ENCODE measurements around the gene NADK. TPM values are rescaled to one million over a fixed set of nuclear protein-coding genes. Genes with fewer than 3 reads are reported as not detected.

The NADK gene
- polyA plus RNA-seq, 6 donors from 2014 or later, result 38.4 to 56.6 (median 44.5) TPM

- Mint-ChIP-seq H3K27ac (peak overlapping the region in 2 of 6 donors; percentile 24 to 28), H3K36me3 (peaks cover 0 to 9% of the 10 kb centered on the region in 2 donors), H3K4me3 (no peak overlapping the region), H3K9me3 (peaks cover 0 to 4% (median 0%) of the 10 kb centered on the region in 7 donors), H3K4me1 (peaks cover 8 to 38% (median 25%) of the 10 kb centered on the region in 3 donors), H3K27me3 (no peaks in the 10 kb centered on the region)
- no peak for ATAC-seq (ENCODE audit: low read depth in 2 of 2)
- DNase-seq, result no peak
These were observed 9.8 kb downstream of the NADK start for GRCh38 chr1:1768249-1768992.

- H3K36me3 Mint-ChIP-seq, result peaks cover 0 to 4% of the 10 kb centered on the region in 2 donors
- peaks cover 9 to 25% (median 24%) of the 10 kb centered on the region in 3 donors for H3K4me1 Mint-ChIP-seq
- DNase-seq (no peak), ATAC-seq (ENCODE audit: low read depth in 2 of 2) (no peak)
- H3K27ac Mint-ChIP-seq, result peak overlapping the region in 1 of 6 donors; percentile 78
- H3K9me3 Mint-ChIP-seq, result no peaks in the 10 kb centered on the region
- H3K4me3 Mint-ChIP-seq, result peak overlapping the region in 1 of 8 donors; percentile 2
- no peaks in the 10 kb centered on the region for H3K27me3 Mint-ChIP-seq
These were observed 13.3 kb downstream of the NADK start for GRCh38 chr1:1764876-1765470.

GRCh38 chr1:1763657-1764621 lies 14.3 kb downstream of the NADK start:
- no peaks in the 10 kb centered on the region for H3K27me3 Mint-ChIP-seq
- H3K4me3 Mint-ChIP-seq, result no peak overlapping the region
- H3K27ac Mint-ChIP-seq, result peak overlapping the region in 2 of 6 donors; percentile 49 to 71
- DNase-seq (no peak), ATAC-seq (ENCODE audit: low read depth in 2 of 2) (peak; percentile 69 to 76)
- peaks cover 13 to 25% (median 17%) of the 10 kb centered on the region in 3 donors for H3K4me1 Mint-ChIP-seq
- no peaks in the 10 kb centered on the region for H3K9me3 Mint-ChIP-seq
- peaks cover 0 to 4% of the 10 kb centered on the region in 2 donors for H3K36me3 Mint-ChIP-seq

GRCh38 chr1:1761504-1762376 lies 16.5 kb downstream of the NADK start:
- Mint-ChIP-seq H3K4me1 (peaks cover 4 to 21% (median 13%) of the 10 kb centered on the region in 3 donors), H3K9me3 (no peaks in the 10 kb centered on the region), H3K27me3 (no peaks in the 10 kb centered on the region), H3K27ac (peak overlapping the region in 3 of 6 donors; percentile 33 to 87 (median 75)), H3K36me3 (no peaks in the 10 kb centered on the region), H3K4me3 (no peak overlapping the region)
- DNase-seq (no peak), ATAC-seq (ENCODE audit: low read depth in 2 of 2) (no peak)

GRCh38 chr1:1760715-1761114 lies 17.6 kb downstream of the NADK start:
- DNase-seq (no peak), ATAC-seq (ENCODE audit: low read depth in 2 of 2) (no peak)
- Mint-ChIP-seq H3K36me3 (no peaks in the 10 kb centered on the region), H3K4me1 (peaks cover 4 to 21% (median 13%) of the 10 kb centered on the region in 3 donors), H3K4me3 (no peak overlapping the region), H3K27me3 (no peaks in the 10 kb centered on the region), H3K27ac (no peak overlapping the region), H3K9me3 (no peaks in the 10 kb centered on the region)

GRCh38 chr1:1760345-1760650 lies 18.0 kb downstream of the NADK start:
- Mint-ChIP-seq H3K4me3 (no peak overlapping the region), H3K27me3 (no peaks in the 10 kb centered on the region), H3K9me3 (no peaks in the 10 kb centered on the region), H3K27ac (no peak overlapping the region), H3K4me1 (peaks cover 4 to 21% (median 13%) of the 10 kb centered on the region in 3 donors), H3K36me3 (no peaks in the 10 kb centered on the region)
- ATAC-seq (ENCODE audit: low read depth in 2 of 2) (no peak), DNase-seq (no peak)

- Mint-ChIP-seq H3K36me3 (no peaks in the 10 kb centered on the region), H3K27me3 (no peaks in the 10 kb centered on the region), H3K9me3 (no peaks in the 10 kb centered on the region), H3K4me3 (no peak overlapping the region), H3K27ac (no peak overlapping the region), H3K4me1 (peaks cover 4 to 21% (median 13%) of the 10 kb centered on the region in 3 donors)
- ATAC-seq (ENCODE audit: low read depth in 2 of 2) (no peak), DNase-seq (no peak)
These were observed 18.6 kb downstream of the NADK start for GRCh38 chr1:1759456-1760344.

GRCh38 chr1:1758692-1759455 lies 19.4 kb downstream of the NADK start:
- H3K27ac Mint-ChIP-seq, result peak overlapping the region in 1 of 6 donors; percentile 67
- no peaks in the 10 kb centered on the region for H3K36me3 Mint-ChIP-seq
- H3K27me3 Mint-ChIP-seq, result no peaks in the 10 kb centered on the region
- ATAC-seq (ENCODE audit: low read depth in 2 of 2) (no peak), DNase-seq (no peak)
- peaks cover 2 to 14% (median 9%) of the 10 kb centered on the region in 3 donors for H3K4me1 Mint-ChIP-seq
- H3K4me3 Mint-ChIP-seq, result no peak overlapping the region
- no peaks in the 10 kb centered on the region for H3K9me3 Mint-ChIP-seq

GRCh38 chr1:1758059-1758621 lies 20.1 kb downstream of the NADK start:
- Mint-ChIP-seq H3K36me3 (no peaks in the 10 kb centered on the region), H3K4me1 (peaks cover 2 to 13% (median 9%) of the 10 kb centered on the region in 3 donors), H3K9me3 (no peaks in the 10 kb centered on the region), H3K27ac (peak overlapping the region in 1 of 6 donors; percentile 82), H3K4me3 (peak overlapping the region in 1 of 8 donors; percentile 11), H3K27me3 (no peaks in the 10 kb centered on the region)
- DNase-seq, result no peak
- ATAC-seq (ENCODE audit: low read depth in 2 of 2), result no peak

- DNase-seq (no peak), ATAC-seq (ENCODE audit: low read depth in 2 of 2) (no peak)
- Mint-ChIP-seq H3K27me3 (no peaks in the 10 kb centered on the region), H3K4me1 (peaks cover 2 to 13% (median 9%) of the 10 kb centered on the region in 3 donors), H3K4me3 (no peak overlapping the region), H3K9me3 (no peaks in the 10 kb centered on the region), H3K36me3 (no peaks in the 10 kb centered on the region), H3K27ac (peak overlapping the region in 2 of 6 donors; percentile 24 to 37)
These were observed 20.7 kb downstream of the NADK start for GRCh38 chr1:1757422-1758058.
